ENCODE measurements around the gene CEBPZOS. TPM values are rescaled to one million over a fixed set of nuclear protein-coding genes. Genes with fewer than 3 reads are reported as not detected.

The CEBPZOS gene
- total RNA-seq, 3 donors from 2014 or later = 19.4 to 43.0 (median 21.6) TPM

DNA sequence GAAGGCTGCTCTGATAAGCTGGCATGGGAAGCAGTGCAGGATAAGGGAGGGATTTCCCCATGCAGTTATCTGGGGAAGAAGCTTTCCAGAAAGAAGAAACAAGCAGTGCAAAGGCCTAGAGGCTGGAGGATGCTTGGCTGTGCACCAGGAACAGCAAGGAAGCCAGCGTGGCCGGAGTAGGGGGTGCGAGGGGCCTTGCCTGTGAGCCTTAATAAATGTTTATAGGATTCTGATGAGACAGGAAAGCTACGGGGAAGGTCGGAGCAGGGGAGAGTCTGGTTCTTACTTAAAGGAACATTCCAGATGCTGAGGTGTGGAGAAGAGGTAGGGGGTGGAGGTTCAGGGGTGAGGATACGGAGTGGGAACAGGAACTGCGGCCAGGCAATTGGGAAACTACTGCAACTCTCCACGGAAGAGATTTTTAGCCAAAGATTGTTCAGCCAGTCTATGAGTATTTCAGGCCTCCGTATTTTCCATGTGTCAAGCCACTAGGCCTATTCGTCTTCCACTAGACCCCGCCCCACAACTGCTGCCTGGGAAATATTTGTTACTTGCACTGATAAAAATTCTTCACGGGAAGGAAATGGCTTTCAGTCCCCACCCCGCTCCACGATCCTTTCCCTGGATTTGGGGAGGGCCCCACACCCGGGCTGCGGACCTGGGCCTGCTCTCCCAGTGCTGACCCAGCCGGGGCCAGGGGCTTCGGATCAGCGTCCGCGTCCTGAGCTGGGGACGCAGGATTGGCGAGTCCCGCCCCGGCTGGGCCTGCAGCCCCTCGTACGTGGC lies 40.0 kb upstream of the CEBPZOS start:
- intact Hi-C loops (cut with DNase I; ENCODE audit: low total_unique reads) = no loop called here
- Histone ChIP-seq H3K9me3 (no peaks in the 10 kb centered on the region), H3K27me3 (no peaks in the 10 kb centered on the region), H3K27ac (peak overlapping the region; percentile 91 to 94), H3K36me3 (no peaks in the 10 kb centered on the region), H3K4me1 (peaks cover 0 to 5% of the 10 kb centered on the region in 2 donors), H3K4me3 (peak overlapping the region; percentile 78 to 98 (median 94))
- DNase-seq (ENCODE audit: low spot score in 2 of 2) = peak in 1 of 2 donors; percentile 42
- TF ChIP-seq POLR2AphosphoS5 (IDR thresholded peaks at IDR 0.05) = no peak
- no peak for TF ChIP-seq POLR2A (IDR thresholded peaks at IDR 0.05)
- TF ChIP-seq, protein P1, sequence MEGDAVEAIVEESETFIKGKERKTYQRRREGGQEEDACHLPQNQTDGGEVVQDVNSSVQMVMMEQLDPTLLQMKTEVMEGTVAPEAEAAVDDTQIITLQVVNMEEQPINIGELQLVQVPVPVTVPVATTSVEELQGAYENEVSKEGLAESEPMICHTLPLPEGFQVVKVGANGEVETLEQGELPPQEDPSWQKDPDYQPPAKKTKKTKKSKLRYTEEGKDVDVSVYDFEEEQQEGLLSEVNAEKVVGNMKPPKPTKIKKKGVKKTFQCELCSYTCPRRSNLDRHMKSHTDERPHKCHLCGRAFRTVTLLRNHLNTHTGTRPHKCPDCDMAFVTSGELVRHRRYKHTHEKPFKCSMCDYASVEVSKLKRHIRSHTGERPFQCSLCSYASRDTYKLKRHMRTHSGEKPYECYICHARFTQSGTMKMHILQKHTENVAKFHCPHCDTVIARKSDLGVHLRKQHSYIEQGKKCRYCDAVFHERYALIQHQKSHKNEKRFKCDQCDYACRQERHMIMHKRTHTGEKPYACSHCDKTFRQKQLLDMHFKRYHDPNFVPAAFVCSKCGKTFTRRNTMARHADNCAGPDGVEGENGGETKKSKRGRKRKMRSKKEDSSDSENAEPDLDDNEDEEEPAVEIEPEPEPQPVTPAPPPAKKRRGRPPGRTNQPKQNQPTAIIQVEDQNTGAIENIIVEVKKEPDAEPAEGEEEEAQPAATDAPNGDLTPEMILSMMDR (IDR thresholded peaks at IDR 0.05) = no peak

DNA sequence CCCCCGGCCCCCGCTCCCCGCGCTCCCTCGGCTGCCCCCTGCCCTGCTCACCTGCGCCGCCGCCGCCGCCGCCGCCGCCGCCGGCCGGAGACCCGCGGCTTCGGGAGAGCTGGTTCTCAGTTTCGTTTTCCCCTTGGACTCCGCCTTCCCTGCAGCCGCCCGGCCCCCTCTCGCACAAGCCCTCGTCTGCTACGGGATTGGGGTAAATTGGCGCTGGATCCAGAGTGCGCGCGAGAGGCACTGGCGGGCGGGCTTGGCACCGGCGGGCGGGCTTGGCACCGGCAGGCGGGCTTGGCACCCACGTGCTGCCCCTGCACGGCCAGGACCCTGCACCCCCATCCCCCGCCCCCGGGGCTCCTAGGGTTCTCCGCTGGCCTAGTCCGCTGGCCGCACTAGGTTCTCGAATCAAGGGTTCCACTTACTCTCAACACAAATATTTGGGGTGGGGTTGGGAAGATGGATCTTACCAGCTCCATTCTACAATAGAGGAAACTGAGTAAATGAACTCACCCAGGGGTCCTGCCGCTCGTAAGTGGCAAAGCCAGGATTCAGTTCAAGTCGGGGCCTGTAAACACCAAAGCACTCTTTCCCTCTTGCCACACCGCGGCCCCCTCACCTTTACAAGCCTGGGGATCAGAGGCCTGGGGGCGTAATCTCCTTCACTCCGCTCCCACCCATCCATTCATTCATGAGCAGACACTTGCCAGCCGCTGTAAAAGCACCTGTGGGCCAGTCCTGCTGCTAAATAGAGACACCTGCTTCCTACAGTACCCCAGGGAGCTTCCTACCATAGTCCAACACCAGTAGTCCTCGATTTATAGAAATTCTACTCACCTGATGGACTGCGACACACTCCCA lies 39.2 kb upstream of the CEBPZOS start, which contains the start of gene EIF2AK2:
TSS of gene EIF2AK2 (minus strand) at position 124 of the 858 bp plus-strand sequence. CDS start 9,174 bp downstream, outside the sequence.
- Histone ChIP-seq H3K4me3 (peak within 1 kb of the TSS; percentile 78 to 98 (median 94)), H3K27me3 (no peaks in the 10 kb centered on the region), H3K36me3 (no peaks in the 10 kb centered on the region), H3K9me3 (no peaks in the 10 kb centered on the region), H3K27ac (peak within 1 kb of the TSS; percentile 91 to 94), H3K4me1 (peaks cover 0 to 5% of the 10 kb centered on the region in 2 donors)
- TF ChIP-seq POLR2AphosphoS5 (IDR thresholded peaks at IDR 0.05) (peak in 1 of 3 donors; percentile 50), POLR2A (IDR thresholded peaks at IDR 0.05) (no peak)
- TF ChIP-seq, protein P1 (IDR thresholded peaks at IDR 0.05) = no peak
- peak; percentile 73 to 84 for DNase-seq (ENCODE audit: low spot score in 2 of 2)
- intact Hi-C loops (cut with DNase I; ENCODE audit: low total_unique reads) = no loop called here

DNA sequence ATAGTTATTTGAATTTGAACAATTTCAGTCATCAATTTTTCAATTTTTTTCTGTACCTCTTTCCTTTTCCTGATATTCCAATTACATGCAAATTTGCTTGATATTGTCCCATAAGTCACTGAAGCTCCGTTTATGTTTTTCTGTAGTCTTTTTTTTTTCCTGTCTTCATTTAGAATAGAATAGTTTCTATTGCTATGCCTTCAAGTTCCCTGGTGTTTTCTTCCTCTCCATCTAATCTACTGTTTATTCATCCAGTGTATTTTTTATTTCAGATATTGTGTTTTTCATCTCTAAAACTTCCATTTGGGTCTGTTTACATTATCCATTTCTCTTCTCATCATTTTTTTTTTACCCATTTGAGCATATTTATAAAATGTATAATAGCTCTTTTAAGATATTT lies 31.5 kb upstream of the CEBPZOS start:
- no peak overlapping the region for H3K4me3 ChIP-seq
- TF ChIP-seq POLR2A (IDR thresholded peaks at IDR 0.05) = no peak
- TF ChIP-seq, protein P1 (IDR thresholded peaks at IDR 0.05) = no peak
- no peak for TF ChIP-seq POLR2AphosphoS5 (IDR thresholded peaks at IDR 0.05)
- intact Hi-C loops (cut with DNase I; ENCODE audit: low total_unique reads) = no loop called here

DNA sequence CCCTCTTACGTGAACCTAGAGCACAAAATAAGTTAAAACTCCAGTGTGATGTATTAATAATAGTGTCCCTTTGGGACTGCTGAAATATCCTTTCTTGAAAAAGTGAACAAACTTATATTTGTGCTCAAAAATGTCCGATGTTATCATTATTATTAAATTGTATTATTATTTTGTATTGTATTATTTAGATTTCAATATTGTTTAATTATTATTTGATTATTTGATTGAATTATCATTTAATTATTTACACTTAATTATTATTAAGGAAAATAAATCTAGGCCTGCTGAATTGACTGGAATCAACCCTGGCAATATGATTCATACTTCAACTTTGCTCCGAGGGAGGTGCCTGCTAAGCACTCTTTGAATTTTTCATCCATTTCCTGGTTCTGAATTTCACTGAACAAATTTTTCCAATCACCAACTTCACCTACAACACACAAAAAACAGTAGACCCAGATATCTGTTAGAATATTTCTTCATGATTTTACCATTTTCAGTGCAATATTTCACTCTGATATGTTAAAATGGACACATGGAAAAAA lies 28.6 kb upstream of the CEBPZOS start:
- H3K9me3 ChIP-seq = peaks cover 0 to 3% of the 10 kb centered on the region in 2 donors
- TF ChIP-seq POLR2A (IDR thresholded peaks at IDR 0.05) = no peak
- TF ChIP-seq, protein P1 (IDR thresholded peaks at IDR 0.05) = no peak
- TF ChIP-seq POLR2AphosphoS5 (IDR thresholded peaks at IDR 0.05) = no peak
- H3K4me3 ChIP-seq = no peak overlapping the region
- H3K27ac ChIP-seq = no peak overlapping the region
- no peak for DNase-seq (ENCODE audit: low spot score in 2 of 2)
- no peaks in the 10 kb centered on the region for H3K4me1 ChIP-seq
- no peaks in the 10 kb centered on the region for H3K36me3 ChIP-seq
- intact Hi-C loops (cut with DNase I; ENCODE audit: low total_unique reads) = no loop called here
- no peaks in the 10 kb centered on the region for H3K27me3 ChIP-seq

More for the DNA sequence above, 31.5 kb upstream of the CEBPZOS start:
- DNase-seq (ENCODE audit: low spot score in 2 of 2) = no peak
- Histone ChIP-seq H3K27ac (no peak overlapping the region), H3K9me3 (peaks cover 0 to 3% of the 10 kb centered on the region in 2 donors), H3K36me3 (no peaks in the 10 kb centered on the region), H3K4me1 (no peaks in the 10 kb centered on the region), H3K27me3 (no peaks in the 10 kb centered on the region)

Measured in breast epithelium (tissue), 4 donors.